WERI-Rb-1 (cell line): ENCODE results near the gene TRO.

Source experiments
- DNase-seq: peaks from one replicate; pipeline ENCODE4 v3.0.0-alpha.2; 2020
- H3K27ac ChIP-seq: fragments of 250-450 bp; sonication (Bioruptor Pico); 2 replicates; pipeline ENCODE4 v1.5.1; 2020; ENCODE audit warnings: mild to moderate bottlenecking, moderate library complexity
- H3K27me3 ChIP-seq: fragments of 250-450 bp; sonication (Bioruptor Pico); 2 replicates; pipeline ENCODE4 v1.5.1; 2021; ENCODE audit warnings: mild to moderate bottlenecking, low read depth, moderate library complexity; ENCODE audit not compliant: insufficient read depth, severe bottlenecking
- H3K36me3 ChIP-seq: fragments of 250-450 bp; sonication (Bioruptor Pico); 2 replicates; pipeline ENCODE4 v1.5.1; 2020; ENCODE audit warnings: mild to moderate bottlenecking, moderate library complexity
- H3K4me3 ChIP-seq: 2 replicates; pipeline ENCODE4 v1.5.1; 2011; ENCODE audit warnings: low read depth, mild to moderate bottlenecking, control low read depth, low read length
- H3K9me3 ChIP-seq: fragments of 250-450 bp; sonication (Bioruptor Pico); 2 replicates; pipeline ENCODE4 v1.5.1; 2021; ENCODE audit warnings: mild to moderate bottlenecking, moderate library complexity; ENCODE audit not compliant: severe bottlenecking
- TF ChIP-seq, protein P1 (sequence below): IDR thresholded peaks from 2 replicates; pipeline ENCODE4 v1.5.1; 2011; ENCODE audit warnings: low read depth, mild to moderate bottlenecking, control low read depth, inconsistent platforms, low read length

TRO gene

DNA sequence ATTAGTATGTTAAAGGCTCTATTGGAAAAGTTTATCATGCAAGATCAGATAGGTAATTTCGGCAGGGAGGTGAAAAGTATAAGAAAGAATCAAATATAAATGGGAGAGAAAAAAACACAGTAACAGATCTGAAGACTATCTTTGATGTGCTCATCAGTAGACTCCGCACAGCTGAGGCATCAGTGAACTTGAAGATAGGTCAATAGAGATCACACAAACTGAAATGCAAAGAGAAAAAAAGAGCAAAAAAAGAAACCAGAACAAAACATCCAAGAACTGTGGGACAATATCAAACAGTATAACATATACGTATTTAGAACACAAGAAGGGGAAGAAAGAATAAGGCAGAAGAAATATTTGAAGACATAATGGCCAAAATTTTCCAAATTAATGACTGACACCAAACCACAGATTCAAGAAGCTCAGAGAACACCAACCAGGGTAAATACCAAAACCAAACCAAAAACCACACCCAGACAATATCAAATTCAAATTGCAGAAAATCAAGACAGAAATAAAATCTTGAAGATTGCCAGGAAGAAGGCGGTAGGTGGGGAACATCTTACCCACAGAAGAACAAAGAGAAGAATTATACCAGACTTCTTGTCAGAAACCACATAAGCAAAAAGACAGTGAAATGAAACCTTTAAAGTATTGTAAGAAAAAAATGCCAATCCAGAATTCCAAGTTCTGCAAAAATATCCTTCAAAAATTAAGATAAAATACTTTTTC is 44.3 kb downstream of the TRO start:
- TF ChIP-seq, protein P1, sequence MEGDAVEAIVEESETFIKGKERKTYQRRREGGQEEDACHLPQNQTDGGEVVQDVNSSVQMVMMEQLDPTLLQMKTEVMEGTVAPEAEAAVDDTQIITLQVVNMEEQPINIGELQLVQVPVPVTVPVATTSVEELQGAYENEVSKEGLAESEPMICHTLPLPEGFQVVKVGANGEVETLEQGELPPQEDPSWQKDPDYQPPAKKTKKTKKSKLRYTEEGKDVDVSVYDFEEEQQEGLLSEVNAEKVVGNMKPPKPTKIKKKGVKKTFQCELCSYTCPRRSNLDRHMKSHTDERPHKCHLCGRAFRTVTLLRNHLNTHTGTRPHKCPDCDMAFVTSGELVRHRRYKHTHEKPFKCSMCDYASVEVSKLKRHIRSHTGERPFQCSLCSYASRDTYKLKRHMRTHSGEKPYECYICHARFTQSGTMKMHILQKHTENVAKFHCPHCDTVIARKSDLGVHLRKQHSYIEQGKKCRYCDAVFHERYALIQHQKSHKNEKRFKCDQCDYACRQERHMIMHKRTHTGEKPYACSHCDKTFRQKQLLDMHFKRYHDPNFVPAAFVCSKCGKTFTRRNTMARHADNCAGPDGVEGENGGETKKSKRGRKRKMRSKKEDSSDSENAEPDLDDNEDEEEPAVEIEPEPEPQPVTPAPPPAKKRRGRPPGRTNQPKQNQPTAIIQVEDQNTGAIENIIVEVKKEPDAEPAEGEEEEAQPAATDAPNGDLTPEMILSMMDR = no peak
- peaks cover 15% of the 10 kb centered on the region for H3K27me3 ChIP-seq
- DNase-seq = no peak
- no peak overlapping the region for H3K27ac ChIP-seq
- no peaks in the 10 kb centered on the region for H3K36me3 ChIP-seq
- H3K9me3 ChIP-seq = no peaks in the 10 kb centered on the region
- no peak overlapping the region for H3K4me3 ChIP-seq

DNA sequence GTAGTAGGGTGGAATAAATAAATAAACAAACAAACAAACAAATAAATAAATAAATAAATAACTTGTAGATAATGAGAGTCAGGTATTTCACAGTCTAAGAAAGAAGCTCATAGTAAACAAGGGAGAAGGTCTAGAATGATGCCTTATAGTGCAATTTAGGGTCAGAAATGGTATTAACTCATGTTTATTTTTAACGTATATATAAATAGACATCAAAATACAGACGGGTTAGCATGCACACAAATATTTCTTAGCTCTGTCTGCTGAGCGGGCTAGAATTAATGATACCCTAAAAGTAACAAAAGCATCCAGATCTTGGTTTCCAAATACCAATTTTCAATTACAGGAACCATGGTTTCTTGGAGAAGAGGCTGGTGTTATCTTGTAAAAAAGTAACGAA is 56.8 kb downstream of the TRO start:
- no peak for DNase-seq

DNA sequence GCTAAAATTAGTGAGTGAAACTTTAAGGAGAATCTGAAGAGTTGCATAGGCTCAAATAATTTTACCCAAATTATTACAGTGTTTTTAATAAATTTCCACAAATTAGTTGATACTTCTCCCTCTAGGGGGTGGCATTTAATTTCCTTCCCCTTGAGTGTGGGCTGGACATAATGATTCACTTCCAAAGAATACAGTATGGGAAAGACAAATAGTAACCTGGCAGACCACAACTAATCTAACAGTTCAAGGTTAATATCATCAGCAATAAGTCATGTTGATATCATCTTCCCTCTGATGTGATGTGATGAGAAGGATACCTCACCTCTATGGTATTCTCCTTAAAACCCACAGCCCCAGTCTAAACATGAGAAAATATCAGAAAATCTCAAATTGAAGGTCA is 57.8 kb downstream of the TRO start:
- Histone ChIP-seq H3K4me3 (no peak overlapping the region), H3K27me3 (peaks cover 19% of the 10 kb centered on the region), H3K9me3 (no peaks in the 10 kb centered on the region), H3K36me3 (no peaks in the 10 kb centered on the region), H3K27ac (no peak overlapping the region)
- DNase-seq = no peak
- TF ChIP-seq, protein P1 = no peak

More for the DNA sequence above, 56.8 kb downstream of the TRO start:
- H3K27ac ChIP-seq = no peak overlapping the region
- no peaks in the 10 kb centered on the region for H3K36me3 ChIP-seq
- TF ChIP-seq, protein P1 = no peak
- no peak overlapping the region for H3K4me3 ChIP-seq
- no peaks in the 10 kb centered on the region for H3K9me3 ChIP-seq
- peaks cover 20% of the 10 kb centered on the region for H3K27me3 ChIP-seq

DNA sequence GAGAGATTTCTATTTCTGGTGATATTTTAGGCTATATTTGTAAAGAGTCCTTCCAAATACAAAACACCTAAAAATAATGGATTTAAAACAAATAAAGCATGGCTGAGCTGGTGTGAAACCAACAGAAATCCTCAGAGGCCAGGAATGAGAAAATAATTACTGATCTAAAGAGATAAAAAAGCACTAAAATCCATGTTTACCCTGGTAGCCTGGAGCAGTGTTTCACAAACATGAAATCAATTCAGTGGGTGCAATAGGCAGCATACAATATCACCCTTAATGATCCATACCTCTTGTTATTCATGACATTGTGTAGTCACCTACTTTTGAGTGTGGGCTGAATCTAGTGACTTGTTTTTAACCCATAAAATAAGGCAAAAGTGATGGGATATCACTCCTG is 58.8 kb downstream of the TRO start:
- no peak overlapping the region for H3K4me3 ChIP-seq
- peaks cover 18% of the 10 kb centered on the region for H3K27me3 ChIP-seq
- H3K36me3 ChIP-seq = no peaks in the 10 kb centered on the region
- DNase-seq = no peak
- no peak overlapping the region for H3K27ac ChIP-seq
- no peaks in the 10 kb centered on the region for H3K9me3 ChIP-seq
- TF ChIP-seq, protein P1 = no peak

DNA sequence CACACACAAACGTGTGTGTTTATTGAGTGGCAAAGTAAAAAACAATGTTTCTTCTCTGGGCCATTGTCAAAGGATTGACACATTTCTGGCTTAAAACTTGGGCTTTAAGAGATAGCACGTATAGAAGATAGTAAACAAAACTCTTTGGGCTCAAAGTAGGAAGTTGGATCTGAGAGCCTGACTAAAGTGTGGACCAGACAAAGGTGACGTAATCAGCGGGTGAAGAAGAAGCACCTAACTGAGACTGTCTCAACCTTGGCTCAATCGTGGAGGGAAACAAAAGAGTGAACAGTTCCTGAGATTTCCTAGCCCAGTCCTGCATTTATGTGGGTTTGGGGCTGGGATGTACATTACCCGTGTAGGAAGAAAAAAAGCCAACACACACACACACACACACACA is 59.7 kb downstream of the TRO start:
- Histone ChIP-seq H3K4me3 (no peak overlapping the region), H3K27me3 (peaks cover 14% of the 10 kb centered on the region), H3K9me3 (no peaks in the 10 kb centered on the region), H3K27ac (no peak overlapping the region), H3K36me3 (no peaks in the 10 kb centered on the region)
- TF ChIP-seq, protein P1 = no peak
- DNase-seq = no peak
